Ishikawa (cell line): ENCODE results near the gene SPDYE4.

ENCODE experiments used
- CREB1 ChIP-seq: IDR thresholded peaks from 2 replicates; pipeline ENCODE4 v1.6.1; 2012; ENCODE audit warnings: low read depth
- EGR1 ChIP-seq: IDR thresholded peaks from 2 replicates; pipeline ENCODE4 v1.6.1; 2012
- EP300 ChIP-seq: IDR thresholded peaks from 2 replicates; pipeline ENCODE4 v1.6.1; 2012; ENCODE audit warnings: borderline replicate concordance
- FOXM1 ChIP-seq: IDR thresholded peaks from 2 replicates; pipeline ENCODE4 v1.6.1; 2012; ENCODE audit warnings: low read depth, borderline replicate concordance
- MAX ChIP-seq: IDR thresholded peaks from 2 replicates; pipeline ENCODE4 v1.6.1; 2012
- NFIC ChIP-seq: IDR thresholded peaks from 2 replicates; pipeline ENCODE4 v1.6.1; 2012
- RAD21 ChIP-seq: IDR thresholded peaks from 2 replicates; pipeline ENCODE4 v1.6.1; 2012; ENCODE audit warnings: low read depth
- REST ChIP-seq: IDR thresholded peaks from 2 replicates; pipeline ENCODE4 v1.6.1; 2012; ENCODE audit warnings: low read depth, mild to moderate bottlenecking
- TAF1 ChIP-seq: IDR thresholded peaks from 2 replicates; pipeline ENCODE4 v1.6.1; 2012; ENCODE audit warnings: low read depth, mild to moderate bottlenecking
- TCF12 ChIP-seq: IDR thresholded peaks from 2 replicates; pipeline ENCODE4 v1.6.1; 2012; ENCODE audit warnings: low read depth
- TEAD4 ChIP-seq: IDR thresholded peaks from 2 replicates; pipeline ENCODE4 v1.6.1; 2012
- USF1 ChIP-seq: IDR thresholded peaks from 2 replicates; pipeline ENCODE4 v1.6.1; 2012
- YY1 ChIP-seq: IDR thresholded peaks from 2 replicates; pipeline ENCODE4 v1.6.1; 2012; ENCODE audit warnings: low read depth
- ZBTB7A ChIP-seq: IDR thresholded peaks from 2 replicates; pipeline ENCODE4 v1.6.1; 2012; ENCODE audit warnings: low read depth

SPDYE4 gene

GRCh38 chr17:8713878-8714277 lies 44.5 kb downstream of the SPDYE4 start:
- TF ChIP-seq REST = no peak
- no peak for TF ChIP-seq MAX
- TF ChIP-seq ZBTB7A = no peak
- no peak for TF ChIP-seq RAD21
- TF ChIP-seq TAF1 = no peak
- no peak for TF ChIP-seq USF1
- TF ChIP-seq TCF12 = no peak
- TF ChIP-seq EGR1 = no peak
- TF ChIP-seq EP300 = no peak
- TF ChIP-seq YY1 = no peak

GRCh38 chr17:8713315-8713714 lies 45.0 kb downstream of the SPDYE4 start:
- TF ChIP-seq ZBTB7A = no peak
- no peak for TF ChIP-seq EP300
- TF ChIP-seq NFIC = no peak
- TF ChIP-seq MAX = no peak
- no peak for TF ChIP-seq RAD21
- no peak for TF ChIP-seq TAF1
- no peak for TF ChIP-seq TEAD4
- no peak for TF ChIP-seq CREB1
- TF ChIP-seq EGR1 = no peak
- TF ChIP-seq USF1 = no peak

- no peak for TF ChIP-seq MAX
- TF ChIP-seq TCF12 = no peak
- no peak for TF ChIP-seq FOXM1
These were observed 45.6 kb downstream of the SPDYE4 start for GRCh38 chr17:8712698-8713097.

- TF ChIP-seq USF1 (no peak), REST (no peak), EP300 (no peak)
These were observed 47.1 kb downstream of the SPDYE4 start for GRCh38 chr17:8711291-8711690.

- no peak for TF ChIP-seq ZBTB7A
These were observed 47.5 kb downstream of the SPDYE4 start for GRCh38 chr17:8710813-8711212.

- TF ChIP-seq ZBTB7A (no peak), REST (no peak), EGR1 (no peak), USF1 (no peak)
These were observed 49.3 kb downstream of the SPDYE4 start for GRCh38 chr17:8709006-8709405.
